GM21360 (cell line): Measurements from ENCODE around the gene CADPS2.

ENCODE experiments used
- ATAC-seq: cut with Tn5 transposase; IDR thresholded peaks from one replicate; pipeline ENCODE4 v1.9.1; 2021; ENCODE audit warnings: mild to moderate bottlenecking, moderate library complexity; ENCODE audit not compliant: unreplicated experiment

The CADPS2 gene

GRCh38 chr7:122467661-122468449, 418.4 kb downstream of the CADPS2 start:
- no peak for ATAC-seq

- ATAC-seq, result no peak
These were observed 421.0 kb downstream of the CADPS2 start for GRCh38 chr7:122465296-122465695.

GRCh38 chr7:122463631-122464030, 422.6 kb downstream of the CADPS2 start:
- no peak for ATAC-seq

- ATAC-seq, result no peak
These were observed 425.3 kb downstream of the CADPS2 start for GRCh38 chr7:122460936-122461335.

- ATAC-seq, result no peak
These were observed 428.3 kb downstream of the CADPS2 start for GRCh38 chr7:122457969-122458368.

- no peak for ATAC-seq
These were observed 428.9 kb downstream of the CADPS2 start for GRCh38 chr7:122457325-122457724.

- ATAC-seq, result no peak
These were observed 431.3 kb downstream of the CADPS2 start for GRCh38 chr7:122454776-122455507.

GRCh38 chr7:122453432-122453831, 432.8 kb downstream of the CADPS2 start:
- ATAC-seq, result no peak

- ATAC-seq, result no peak
These were observed 437.2 kb downstream of the CADPS2 start for GRCh38 chr7:122448893-122449589.

- ATAC-seq, result no peak
These were observed 443.3 kb downstream of the CADPS2 start for GRCh38 chr7:122442929-122443328.

GRCh38 chr7:122438492-122438891, 447.8 kb downstream of the CADPS2 start:
- no peak for ATAC-seq

- no peak for ATAC-seq
These were observed 448.3 kb downstream of the CADPS2 start for GRCh38 chr7:122438006-122438405.

- ATAC-seq, result no peak
These were observed 452.5 kb downstream of the CADPS2 start for GRCh38 chr7:122433765-122434164.

GRCh38 chr7:122430710-122431109, 455.6 kb downstream of the CADPS2 start:
- no peak for ATAC-seq

- ATAC-seq, result no peak
These were observed 456.3 kb downstream of the CADPS2 start for GRCh38 chr7:122429926-122430325.

GRCh38 chr7:122425731-122426130, 460.5 kb downstream of the CADPS2 start:
- ATAC-seq, result no peak

GRCh38 chr7:122423591-122423990, 462.7 kb downstream of the CADPS2 start:
- no peak for ATAC-seq

GRCh38 chr7:122416336-122416735, 469.9 kb downstream of the CADPS2 start:
- no peak for ATAC-seq

GRCh38 chr7:122415510-122415909, 470.8 kb downstream of the CADPS2 start:
- no peak for ATAC-seq

GRCh38 chr7:122413339-122413738, 472.9 kb downstream of the CADPS2 start:
- no peak for ATAC-seq

- no peak for ATAC-seq
These were observed 473.4 kb downstream of the CADPS2 start for GRCh38 chr7:122412883-122413282.

GRCh38 chr7:122412441-122412840, 473.8 kb downstream of the CADPS2 start:
- ATAC-seq, result no peak
